GM18511 (cell line): ENCODE data around the gene ADGB.
"Not testable (repeated sequence)": the region's sequence is repeated elsewhere in the genome, so short reads cannot be mapped to it uniquely, and the experiment has no call there.

Experiments used
- ATAC-seq: cut with Tn5 transposase; IDR thresholded peaks from one replicate; pipeline ENCODE4 v1.9.1; 2021; ENCODE audit warnings: mild to moderate bottlenecking, moderate library complexity; ENCODE audit not compliant: unreplicated experiment

Gene ADGB

GRCh38 chr6:146598772-146599405 is at the start of gene ADGB:
TSS of gene ADGB (plus strand) at chr6:146598972. CDS start at chr6:146599041, 69 bp downstream.
- ATAC-seq = peak; percentile 61

- ATAC-seq = no peak
Measured at GRCh38 chr6:146550911-146551310, 47.9 kb upstream of the ADGB start.

GRCh38 chr6:146551545-146551944 is 47.2 kb upstream of the ADGB start:
- no peak for ATAC-seq

- no peak for ATAC-seq
Measured at GRCh38 chr6:146553377-146554135, 45.2 kb upstream of the ADGB start.

- no peak for ATAC-seq
Measured at GRCh38 chr6:146560607-146561006, 38.2 kb upstream of the ADGB start.

- not testable (repeated sequence) for ATAC-seq
Measured at GRCh38 chr6:146566661-146567060, 32.1 kb upstream of the ADGB start.

- not testable (repeated sequence) for ATAC-seq
Measured at GRCh38 chr6:146568619-146569018, 30.2 kb upstream of the ADGB start.

GRCh38 chr6:146574211-146574610 is 24.6 kb upstream of the ADGB start:
- ATAC-seq = no peak

- no peak for ATAC-seq
Measured at GRCh38 chr6:146578054-146578453, 20.7 kb upstream of the ADGB start.

- ATAC-seq = no peak
Measured at GRCh38 chr6:146581968-146582367, 16.8 kb upstream of the ADGB start.

GRCh38 chr6:146582857-146583256 is 15.9 kb upstream of the ADGB start:
- no peak for ATAC-seq

- ATAC-seq = no peak
Measured at GRCh38 chr6:146583966-146584365, 14.8 kb upstream of the ADGB start.

GRCh38 chr6:146587459-146587858 is 11.3 kb upstream of the ADGB start:
- no peak for ATAC-seq

GRCh38 chr6:146590492-146590891 is 8.3 kb upstream of the ADGB start:
- ATAC-seq = no peak

GRCh38 chr6:146592451-146592850 is 6.3 kb upstream of the ADGB start:
- no peak for ATAC-seq

- ATAC-seq = no peak
Measured at GRCh38 chr6:146593986-146594385, 4.8 kb upstream of the ADGB start.

GRCh38 chr6:146594495-146594894 is 4.3 kb upstream of the ADGB start:
- no peak for ATAC-seq

GRCh38 chr6:146595972-146596731 is 2.6 kb upstream of the ADGB start:
- no peak for ATAC-seq

- no peak for ATAC-seq
Measured at GRCh38 chr6:146601352-146601751, 2.6 kb downstream of the ADGB start.

- no peak for ATAC-seq
Measured at GRCh38 chr6:146602526-146602925, 3.8 kb downstream of the ADGB start.

- ATAC-seq = no peak
Measured at GRCh38 chr6:146613947-146614346, 15.2 kb downstream of the ADGB start.

GRCh38 chr6:146620655-146621054 is 21.9 kb downstream of the ADGB start:
- no peak for ATAC-seq
